8988T (cell line): ENCODE data around the gene UBASH3A.
"Not testable (repeated sequence)": the region's sequence is repeated elsewhere in the genome, so short reads cannot be mapped to it uniquely, and the experiment has no call there.

Source experiments
- DNase-seq: peaks from one replicate; pipeline ENCODE4 v3.0.0; 2011

Gene UBASH3A

GRCh38 chr21:42392731-42393442 lies 10.8 kb upstream of the UBASH3A start:
- DNase-seq: no peak

DNA sequence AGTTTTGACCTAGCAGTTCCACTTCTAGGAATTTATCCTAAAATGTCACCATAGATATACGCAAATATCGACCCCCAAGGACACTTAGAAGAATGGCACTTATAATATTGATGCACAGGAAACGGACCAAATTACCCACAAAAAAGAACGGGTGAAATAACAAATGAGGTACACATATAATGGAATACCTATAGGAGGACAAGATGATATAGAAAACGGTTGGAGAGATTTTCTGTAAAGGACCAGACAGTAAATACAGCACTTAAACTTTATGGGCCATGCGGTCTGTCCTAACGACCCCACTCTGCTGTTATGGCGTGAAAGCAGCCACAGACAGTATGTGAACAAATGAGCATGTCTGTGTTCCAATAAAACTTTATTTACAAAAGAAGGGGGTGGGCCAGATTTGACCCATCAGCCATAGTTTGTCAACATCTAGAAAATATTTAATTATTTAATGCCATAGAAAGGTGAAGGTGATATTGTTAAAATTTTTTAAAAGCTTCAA lies 10.2 kb upstream of the UBASH3A start:
- DNase-seq: no peak

- no peak for DNase-seq
Observed at GRCh38 chr21:42395302-42395701, 8.4 kb upstream of the UBASH3A start.

GRCh38 chr21:42395905-42396651 lies 7.6 kb upstream of the UBASH3A start, which contains the start of gene TMPRSS3:
TSS of gene TMPRSS3 (minus strand) at chr21:42396052. CDS start at chr21:42395417, 635 bp downstream.
- DNase-seq: no peak

DNA sequence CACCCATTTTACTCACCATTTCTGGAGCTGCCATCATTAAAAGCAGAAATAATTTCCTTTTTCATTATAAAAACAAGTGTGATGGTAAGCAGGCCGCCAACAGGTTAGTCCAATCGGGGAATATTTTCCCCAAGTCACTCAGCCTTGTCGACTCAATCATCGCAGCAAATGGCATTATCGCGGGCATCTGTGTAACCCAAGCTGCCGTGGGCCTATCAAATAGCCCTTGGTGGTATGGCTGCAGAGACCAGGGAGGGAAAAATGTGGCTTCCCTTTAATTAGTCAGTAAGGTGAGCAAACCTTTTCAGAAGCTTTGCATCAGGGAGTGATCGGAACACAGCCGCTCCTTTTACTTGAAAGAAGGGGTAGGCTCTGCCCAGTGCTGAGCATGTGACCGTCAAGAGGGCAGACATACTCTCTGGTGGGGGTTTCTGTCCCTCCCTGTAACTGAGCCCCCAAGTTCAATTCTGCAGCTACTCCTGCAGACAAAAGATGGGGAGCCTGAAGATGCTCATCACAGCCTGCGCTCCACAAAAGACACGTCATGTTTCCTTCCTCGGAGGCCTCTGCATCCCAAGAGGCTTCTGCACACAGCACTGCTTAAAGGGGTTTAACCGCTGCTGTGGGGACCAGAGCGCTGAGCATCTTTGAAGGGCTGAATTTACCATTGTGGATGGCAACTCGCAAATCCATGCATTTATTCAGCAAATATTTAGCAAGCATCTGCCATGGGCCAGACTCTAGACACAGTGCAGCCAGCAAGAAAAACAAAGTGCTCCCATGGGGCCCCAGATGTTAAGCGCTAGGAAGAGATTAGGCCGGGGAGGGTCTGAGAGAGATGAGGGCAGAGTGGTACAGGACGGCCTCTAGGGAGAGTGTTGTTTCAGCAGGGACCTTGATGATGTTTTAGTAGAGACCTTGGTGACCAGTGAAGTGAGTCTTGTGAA lies 6.6 kb upstream of the UBASH3A start:
- no peak for DNase-seq

- DNase-seq: no peak
Observed at GRCh38 chr21:42397746-42398394, 5.8 kb upstream of the UBASH3A start.

GRCh38 chr21:42398436-42399028 lies 5.2 kb upstream of the UBASH3A start:
- no peak for DNase-seq

DNA sequence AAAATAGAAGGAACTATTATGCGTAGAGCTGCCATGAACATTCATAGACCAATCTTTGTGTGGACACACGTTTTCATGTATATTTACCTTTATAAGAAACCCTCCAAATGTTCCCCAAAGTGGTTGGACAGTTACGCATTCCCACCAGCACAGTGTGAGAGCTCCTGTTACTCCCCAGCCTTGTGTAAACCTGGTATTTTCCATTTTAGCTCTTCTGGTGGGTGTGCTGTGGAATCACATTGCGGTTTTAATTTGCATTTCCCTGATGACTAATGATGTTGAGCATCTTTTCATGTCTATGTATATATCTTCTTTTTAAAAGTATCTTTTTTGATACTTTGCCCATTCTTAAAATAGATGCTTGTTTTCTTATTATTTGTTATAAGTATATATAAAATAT lies 3.2 kb upstream of the UBASH3A start:
- DNase-seq: no peak

GRCh38 chr21:42401154-42401553 lies 2.5 kb upstream of the UBASH3A start:
- no peak for DNase-seq

- DNase-seq: no peak
Observed at GRCh38 chr21:42401820-42402251, 1.9 kb upstream of the UBASH3A start.

- no peak for DNase-seq
Observed at GRCh38 chr21:42404539-42404938, 837 bp downstream of the UBASH3A start.

DNA sequence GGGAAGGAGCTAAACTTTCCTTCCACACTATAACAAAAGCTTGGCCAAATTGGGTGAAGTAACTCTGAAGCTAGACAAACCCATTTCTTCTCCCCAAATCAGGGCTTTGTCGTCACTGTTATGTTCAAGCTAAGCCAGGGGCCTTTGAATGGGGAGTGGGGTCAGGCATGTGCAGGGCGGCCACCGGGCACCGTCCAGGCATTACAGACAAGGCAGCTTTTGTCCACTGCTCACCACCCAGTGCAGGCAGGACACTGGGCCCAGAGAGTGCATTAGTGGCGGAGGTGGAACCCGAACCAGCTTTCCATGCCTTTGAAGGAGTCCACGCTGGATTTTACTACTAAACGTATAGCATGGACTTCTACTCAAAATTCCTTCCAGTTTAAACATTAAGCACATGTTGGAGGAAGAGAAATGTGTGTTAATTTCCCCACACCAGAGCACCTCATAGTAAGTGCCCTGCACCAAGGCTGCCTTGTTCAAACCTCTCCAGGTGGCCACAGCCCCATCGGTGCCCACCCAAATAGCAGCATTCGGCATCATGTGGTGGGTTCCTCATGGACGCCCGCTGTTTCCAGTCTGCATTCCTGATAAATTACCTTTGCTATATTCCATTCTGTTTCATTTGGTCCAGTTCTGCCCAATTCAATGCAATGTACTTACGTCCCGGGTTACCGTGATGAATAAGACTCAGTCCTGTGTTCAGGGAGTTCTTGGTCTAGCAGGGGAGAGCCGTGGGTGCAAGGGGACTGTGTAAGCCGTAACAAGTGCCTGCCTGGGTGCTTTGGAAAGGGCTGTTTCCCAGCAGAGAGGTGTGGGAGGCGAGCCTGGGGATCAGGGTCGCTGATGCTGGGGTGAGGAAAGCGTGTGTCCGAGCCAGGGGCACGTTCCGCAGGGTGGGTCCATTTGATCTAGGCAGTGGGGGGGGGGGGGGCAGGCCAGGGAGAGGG lies 1.6 kb downstream of the UBASH3A start:
- no peak for DNase-seq

DNA sequence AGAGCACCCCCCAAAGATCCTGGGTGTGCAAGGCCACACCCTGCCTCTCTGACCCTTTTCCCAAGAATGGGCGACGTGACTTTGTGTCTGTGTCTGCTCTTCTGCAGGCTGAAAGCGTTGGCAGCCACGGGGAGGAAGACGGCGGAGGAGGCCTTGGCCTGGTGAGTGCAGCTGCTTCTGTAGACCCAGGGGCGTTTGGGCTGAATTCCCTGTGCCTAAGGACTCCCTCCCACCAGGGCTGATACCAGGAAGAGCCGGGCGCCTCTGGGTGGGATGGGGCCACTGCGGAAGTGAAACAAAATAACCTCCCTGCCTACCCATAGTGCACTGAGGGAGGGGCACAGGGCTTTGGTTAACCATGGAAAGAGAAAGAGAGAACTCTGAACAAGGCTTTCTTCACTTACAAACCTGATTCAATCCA lies 2.5 kb downstream of the UBASH3A start:
- DNase-seq: no peak

DNA sequence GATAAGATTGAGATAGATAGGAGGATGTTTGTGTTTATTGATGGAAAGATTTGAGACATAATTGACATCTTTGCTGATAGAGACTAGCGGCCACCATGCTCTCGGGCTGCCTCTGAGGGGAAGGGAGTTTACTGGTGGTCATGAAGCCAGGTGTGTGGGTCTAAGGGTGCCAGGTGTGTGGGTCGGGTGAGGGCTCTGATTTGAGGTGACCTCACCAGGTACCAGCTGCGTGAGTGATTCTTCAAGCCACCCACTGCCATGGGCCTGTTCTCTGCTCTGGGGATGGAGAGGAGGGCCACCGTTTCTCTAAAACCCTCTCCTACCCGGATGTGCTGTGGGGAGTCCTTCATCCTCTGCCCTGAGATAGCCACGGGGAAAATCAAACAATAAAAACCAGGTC lies 3.2 kb downstream of the UBASH3A start:
- DNase-seq: no peak

DNA sequence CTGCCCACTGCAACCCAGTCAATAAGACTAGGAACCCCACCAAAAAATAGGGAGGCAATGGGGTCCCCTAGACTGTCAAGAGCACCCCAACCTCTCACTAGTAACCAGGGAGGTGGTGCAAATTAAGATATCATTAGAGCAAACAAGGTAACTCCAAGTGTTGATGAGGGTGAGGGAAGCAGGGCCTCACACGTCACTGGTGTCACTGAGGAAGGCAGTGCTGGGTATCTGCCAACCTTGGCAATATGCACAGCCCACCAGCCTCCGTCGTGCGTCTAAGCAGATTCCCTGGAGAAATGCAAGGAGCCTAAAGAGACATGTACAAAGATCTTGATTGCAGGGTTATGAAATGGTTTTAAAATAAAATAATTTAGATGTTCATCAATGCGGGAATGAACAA lies 3.8 kb downstream of the UBASH3A start:
- no peak for DNase-seq

- DNase-seq: not testable (repeated sequence)
Observed at GRCh38 chr21:42408718-42409117, 5.0 kb downstream of the UBASH3A start.

GRCh38 chr21:42409366-42409765 lies 5.7 kb downstream of the UBASH3A start:
- DNase-seq: no peak

DNA sequence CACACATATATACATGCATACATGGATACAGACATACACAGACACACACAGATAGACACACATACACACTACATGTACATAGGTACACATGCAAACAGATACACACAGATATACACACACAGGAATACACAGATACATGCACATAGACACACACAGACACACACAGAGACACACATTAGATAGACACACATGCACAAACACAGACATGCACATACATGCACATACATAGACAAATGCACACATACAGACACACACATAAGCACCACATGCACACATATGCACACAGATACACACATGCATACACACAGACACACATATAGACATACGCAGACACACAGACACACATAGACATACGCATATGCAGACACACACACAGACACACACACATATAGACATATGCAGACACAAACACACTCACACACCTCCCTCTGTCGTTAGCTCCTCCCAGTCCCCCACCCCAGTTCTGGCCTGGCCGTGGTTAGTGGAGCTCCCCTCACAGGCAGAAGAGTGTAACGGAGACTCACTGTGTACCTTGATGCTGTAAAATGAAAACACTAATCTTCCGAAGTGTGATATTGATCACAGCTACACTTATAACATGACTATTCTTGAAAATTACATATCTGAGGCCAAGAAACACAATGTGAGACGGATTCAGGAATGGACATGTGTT lies 7.6 kb downstream of the UBASH3A start:
- DNase-seq: peak; percentile 28

DNA sequence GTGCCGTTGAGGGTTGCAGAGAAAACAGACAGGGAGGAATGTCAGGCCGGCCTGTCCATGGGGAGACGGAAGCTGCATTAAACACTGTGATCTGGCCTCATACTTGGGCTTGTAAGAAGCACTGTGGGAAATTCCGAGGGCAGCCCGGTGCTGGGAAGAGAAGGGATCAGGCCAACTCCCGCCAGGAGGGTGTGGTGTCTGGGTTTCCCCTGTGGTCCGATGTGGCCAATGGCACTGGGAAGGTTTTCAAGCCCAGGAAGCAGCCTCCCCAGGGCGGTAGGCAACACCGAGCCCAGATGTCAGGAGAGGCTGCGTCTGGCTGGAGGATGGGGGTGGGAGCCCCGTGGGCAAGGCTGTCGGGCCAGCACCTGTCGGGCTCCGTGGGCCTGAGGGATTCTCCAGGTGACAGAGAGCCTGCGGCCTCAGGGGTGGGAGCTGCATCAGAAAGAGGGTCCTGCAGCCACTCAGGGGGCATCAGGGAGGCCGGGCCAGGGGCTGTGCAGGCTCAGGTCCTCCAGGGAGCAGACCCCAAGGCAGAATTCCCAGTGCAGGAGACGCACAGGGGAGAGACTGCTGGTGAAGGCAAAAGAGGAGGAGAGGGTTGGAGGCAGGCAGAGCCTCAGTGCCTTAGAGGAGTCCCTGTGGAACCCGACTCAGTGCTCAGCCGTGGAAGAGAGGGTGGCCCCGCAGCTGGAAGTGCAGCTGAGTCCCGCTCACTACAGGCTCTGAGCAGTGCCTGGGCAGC lies 8.4 kb downstream of the UBASH3A start:
- DNase-seq: no peak

DNA sequence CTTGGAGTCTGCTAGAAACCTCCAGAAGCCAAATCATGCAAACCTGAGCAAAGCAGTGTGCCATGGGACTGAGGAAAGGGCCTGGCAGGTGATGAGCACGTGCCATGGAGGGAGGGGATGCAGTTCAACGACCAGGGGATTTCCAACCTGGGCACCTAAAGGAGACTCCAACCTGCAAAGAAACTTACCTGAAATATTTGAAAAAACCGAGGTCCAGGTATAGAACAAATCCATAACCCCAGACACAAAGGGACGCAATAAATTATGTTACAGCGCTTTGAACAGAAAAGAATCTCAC lies 8.9 kb downstream of the UBASH3A start:
- DNase-seq: no peak
